ENCODE measurements around the gene TSPAN15.

TSPAN15 gene

GRCh38 chr10:69553328-69553727, 102.1 kb downstream of the TSPAN15 start:
- no peak for DNase-seq (ENCODE audit: low read depth in 3 of 3)

DNA sequence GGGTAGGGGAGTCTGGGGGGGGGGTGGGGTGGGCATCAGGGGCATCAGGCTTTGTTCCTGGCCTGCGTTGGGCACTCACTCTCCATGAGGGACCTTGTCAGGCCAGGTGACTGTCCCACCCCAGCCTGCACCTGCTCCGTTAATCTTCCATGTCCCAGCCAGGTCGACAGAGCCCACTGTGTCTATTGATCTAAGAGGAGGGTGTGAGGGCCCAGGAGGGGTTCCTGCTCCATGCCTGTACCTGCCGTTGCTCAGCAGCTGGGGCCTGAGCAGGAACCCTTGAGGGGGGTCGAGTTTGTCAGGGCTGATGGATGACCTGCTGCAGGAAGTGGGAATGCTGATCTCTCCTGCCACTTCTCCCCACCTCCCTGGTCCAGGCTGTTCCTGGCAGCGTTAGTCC, 103.3 kb downstream of the TSPAN15 start:
- no peak for DNase-seq (ENCODE audit: low read depth in 3 of 3)

Data from stimulated activated CD4-positive, alpha-beta T cell treated with anti-CD3 and anti-CD28 coated beads, TNF-alpha, amount 100 ng/mL, for 48 hours (primary cell).